GM12872 (cell line): Measurements from ENCODE around the gene GALNT2.

Experiments used
- TF ChIP-seq, protein P1 (sequence below): IDR thresholded peaks from 3 replicates; pipeline ENCODE4 v1.5.1; 2011; ENCODE audit warnings: low read depth, mild to moderate bottlenecking, low read length, moderate library complexity; ENCODE audit not compliant: insufficient read depth

GALNT2 gene

DNA sequence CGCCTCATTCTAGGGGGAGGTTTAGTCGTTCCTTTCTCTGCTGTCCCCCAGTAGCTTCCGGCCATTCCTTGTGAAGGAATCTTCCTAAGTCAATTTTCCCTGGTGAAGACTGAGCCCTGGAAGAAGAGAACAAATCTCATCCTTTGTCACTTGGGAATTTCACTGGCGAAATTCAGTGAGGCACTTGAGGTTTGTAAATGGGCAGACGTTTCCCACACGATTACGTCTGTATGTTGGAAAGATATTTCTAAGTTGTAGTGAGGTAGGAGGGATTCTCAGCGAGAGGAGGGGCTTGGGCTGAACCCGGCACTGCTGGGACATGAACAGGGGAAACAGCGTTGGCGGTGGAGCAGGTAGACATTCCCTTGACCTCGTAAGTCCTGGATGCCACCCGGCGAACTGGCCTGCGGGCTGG lies 47.2 kb downstream of the GALNT2 start:
- TF ChIP-seq, protein P1, sequence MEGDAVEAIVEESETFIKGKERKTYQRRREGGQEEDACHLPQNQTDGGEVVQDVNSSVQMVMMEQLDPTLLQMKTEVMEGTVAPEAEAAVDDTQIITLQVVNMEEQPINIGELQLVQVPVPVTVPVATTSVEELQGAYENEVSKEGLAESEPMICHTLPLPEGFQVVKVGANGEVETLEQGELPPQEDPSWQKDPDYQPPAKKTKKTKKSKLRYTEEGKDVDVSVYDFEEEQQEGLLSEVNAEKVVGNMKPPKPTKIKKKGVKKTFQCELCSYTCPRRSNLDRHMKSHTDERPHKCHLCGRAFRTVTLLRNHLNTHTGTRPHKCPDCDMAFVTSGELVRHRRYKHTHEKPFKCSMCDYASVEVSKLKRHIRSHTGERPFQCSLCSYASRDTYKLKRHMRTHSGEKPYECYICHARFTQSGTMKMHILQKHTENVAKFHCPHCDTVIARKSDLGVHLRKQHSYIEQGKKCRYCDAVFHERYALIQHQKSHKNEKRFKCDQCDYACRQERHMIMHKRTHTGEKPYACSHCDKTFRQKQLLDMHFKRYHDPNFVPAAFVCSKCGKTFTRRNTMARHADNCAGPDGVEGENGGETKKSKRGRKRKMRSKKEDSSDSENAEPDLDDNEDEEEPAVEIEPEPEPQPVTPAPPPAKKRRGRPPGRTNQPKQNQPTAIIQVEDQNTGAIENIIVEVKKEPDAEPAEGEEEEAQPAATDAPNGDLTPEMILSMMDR: no peak

DNA sequence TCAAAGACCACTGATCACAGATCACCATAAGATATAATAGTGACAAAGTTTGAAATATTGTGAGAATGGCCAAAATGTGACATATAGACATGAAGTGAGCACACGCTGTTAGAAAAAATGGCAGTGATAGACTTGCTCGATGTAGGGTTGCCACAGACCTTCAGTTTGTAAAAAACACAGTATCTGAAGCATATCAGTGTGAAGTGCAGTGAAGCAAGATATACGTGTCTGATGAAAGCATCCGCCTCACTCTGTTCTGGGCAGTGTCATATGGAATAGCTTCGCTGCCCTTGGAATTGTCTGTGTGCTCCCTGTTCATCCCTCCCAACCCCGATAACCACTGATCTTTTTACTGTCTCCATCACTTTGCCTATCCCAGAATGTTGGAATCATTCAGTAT lies 50.7 kb downstream of the GALNT2 start:
- TF ChIP-seq, protein P1: no peak

DNA sequence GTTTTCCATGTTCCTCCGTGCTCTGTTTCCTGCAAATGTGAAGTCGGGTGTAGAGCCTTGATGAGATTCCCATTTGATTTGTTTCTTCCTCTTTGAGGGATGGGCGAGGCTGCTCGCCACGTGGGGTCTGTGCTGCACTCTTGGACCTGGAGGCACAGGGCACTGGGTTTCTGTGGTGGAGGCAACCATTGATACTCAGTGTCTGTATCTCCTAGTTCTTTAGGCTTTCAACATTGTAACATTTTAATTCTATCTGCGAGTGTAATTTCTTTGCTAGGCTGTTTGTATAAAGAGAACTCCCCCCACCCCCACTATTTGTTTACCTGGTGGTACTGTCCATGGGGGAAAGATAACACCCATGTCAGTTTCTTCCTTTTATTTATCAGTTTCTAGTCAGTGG lies 52.3 kb downstream of the GALNT2 start:
- TF ChIP-seq, protein P1: no peak

DNA sequence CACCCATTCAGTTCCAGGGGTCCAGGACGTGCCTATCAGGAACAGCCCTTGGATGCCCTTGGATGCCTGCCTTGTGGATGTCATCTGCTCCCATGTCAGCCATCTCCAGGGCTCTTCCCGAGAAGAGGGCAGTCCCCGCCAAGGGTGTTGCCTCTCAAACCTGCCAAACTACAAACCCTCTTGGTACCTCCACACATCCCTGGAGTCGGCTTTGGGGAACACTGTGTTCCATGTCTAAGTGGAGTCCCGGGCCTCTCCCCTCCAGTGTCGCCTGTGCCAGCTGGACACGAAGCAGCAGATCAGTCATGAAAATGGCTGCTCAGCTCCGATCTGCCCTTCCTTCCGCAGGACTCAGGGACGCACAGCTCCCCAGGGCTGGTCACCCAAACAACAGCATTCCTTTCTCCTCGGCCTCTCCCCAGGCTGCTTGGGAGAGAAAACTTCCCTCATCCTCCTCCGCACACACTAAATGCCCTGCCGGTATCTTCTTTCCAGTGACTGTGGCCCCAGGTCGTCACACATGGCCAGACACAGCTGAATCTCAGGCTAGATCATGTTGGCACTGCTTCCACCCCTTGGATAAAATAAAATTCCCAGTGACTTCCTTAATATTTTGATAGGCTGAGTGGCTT lies 53.4 kb downstream of the GALNT2 start:
- TF ChIP-seq, protein P1: no peak

DNA sequence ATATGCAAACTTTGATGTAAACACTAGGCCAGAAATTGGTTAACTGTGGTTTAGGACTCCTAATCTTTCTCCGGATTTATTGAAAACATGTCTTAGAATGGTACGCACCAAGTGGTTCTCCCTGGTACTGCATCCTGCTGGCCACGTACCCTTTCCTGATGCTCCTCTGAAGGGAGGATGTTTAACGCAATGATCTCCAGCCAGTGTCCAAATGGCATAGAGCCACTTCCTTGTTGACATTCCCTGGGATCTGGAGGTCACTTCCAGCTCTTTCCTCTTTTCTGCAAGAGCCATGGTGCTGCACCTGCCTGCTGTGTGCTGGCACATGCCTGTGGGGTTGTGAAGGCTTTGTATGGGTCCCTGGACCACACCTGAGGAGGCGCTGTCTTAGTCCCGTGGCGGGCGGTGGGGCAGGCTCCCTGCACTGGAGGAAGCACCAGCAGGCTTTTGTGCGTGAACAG lies 53.9 kb downstream of the GALNT2 start:
- TF ChIP-seq, protein P1: peak; percentile 81

DNA sequence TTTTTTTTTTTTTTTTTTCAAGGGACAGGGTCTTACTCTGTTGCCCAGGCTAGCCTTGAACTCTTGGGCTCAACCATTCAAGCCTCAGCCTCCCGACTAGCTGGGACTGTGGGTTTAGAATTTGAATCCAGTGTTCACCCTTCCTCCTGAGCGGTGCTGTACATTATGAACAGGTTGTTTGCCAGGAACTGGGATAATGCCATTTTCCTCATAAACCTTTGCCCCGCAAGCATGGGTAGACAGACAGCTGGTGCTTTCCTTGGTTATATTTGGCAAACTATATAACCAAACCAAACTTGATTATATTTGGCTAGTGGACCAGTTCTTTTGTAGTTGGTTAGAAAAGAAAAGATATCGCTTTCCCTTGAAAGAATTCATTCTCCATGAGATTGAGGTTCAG lies 54.9 kb downstream of the GALNT2 start:
- TF ChIP-seq, protein P1: no peak

DNA sequence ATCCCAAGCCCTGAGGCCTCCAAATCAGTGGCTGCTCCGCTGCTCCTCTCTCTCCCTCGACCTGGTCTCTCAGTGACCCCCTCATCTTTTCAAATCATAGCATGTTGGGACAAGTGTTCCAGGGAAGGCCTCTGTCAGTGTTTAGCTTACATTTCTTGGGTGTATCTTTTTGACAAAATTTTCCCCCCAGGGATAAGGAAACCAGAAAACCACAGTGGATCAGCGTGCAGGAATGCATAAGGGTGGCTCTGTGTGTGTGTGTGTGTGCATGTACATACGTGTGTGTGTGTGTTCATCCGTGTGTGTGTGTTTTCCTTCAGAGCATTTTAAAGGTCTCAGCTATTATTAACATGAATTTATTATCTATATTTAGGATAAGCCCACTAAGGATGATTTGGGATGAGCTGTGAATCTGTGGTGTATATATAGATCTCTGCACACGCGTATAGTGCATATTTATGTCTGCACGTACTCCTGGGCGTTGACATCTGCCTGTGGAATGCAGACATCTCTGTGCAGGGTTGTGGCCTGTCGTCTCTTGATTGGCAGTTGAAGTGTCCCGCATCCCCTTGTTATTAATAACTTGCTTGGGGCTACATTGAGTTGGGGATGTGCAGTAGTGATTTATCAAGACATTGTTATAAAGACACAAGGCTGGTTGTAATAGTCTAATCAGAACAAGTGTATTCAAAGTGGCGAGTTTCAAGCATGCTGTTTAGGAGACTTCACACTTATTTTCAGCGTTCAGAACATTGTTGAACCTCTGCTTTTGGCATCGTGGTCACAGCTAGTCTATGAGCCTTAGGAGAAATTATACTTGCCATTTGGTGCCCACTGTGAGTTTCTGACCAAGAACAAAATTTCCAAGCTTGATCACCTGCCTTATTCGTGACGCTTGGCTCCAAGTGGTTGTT lies 55.6 kb downstream of the GALNT2 start:
- TF ChIP-seq, protein P1: no peak
